GM19240 (cell line): ENCODE data around the gene ETDC.
A peak's percentile ranks its signal among the peaks of the same experiment; 100 is the strongest.
"Not testable (repeated sequence)": the region's sequence is repeated elsewhere in the genome, so short reads cannot be mapped to it uniquely, and the experiment has no call there.

Experiments used
- DNase-seq: peaks from one replicate; pipeline ENCODE4 v3.0.0; 2011; ENCODE audit warnings: low spot score; ENCODE audit not compliant: insufficient read length

The ETDC gene

GRCh38 chrX:135309430-135309923 lies at the start of gene ETDC:
Gene ETDC (plus strand): TSS chrX:135309480. CDS start chrX:135309480, 0 bp downstream.
- DNase-seq: no peak

GRCh38 chrX:135260976-135261375 lies 48.3 kb upstream of the ETDC start:
- not testable (repeated sequence) for DNase-seq

GRCh38 chrX:135263376-135263775 lies 45.9 kb upstream of the ETDC start:
- DNase-seq: not testable (repeated sequence)

GRCh38 chrX:135264206-135264605 lies 45.1 kb upstream of the ETDC start:
- DNase-seq: no peak

- DNase-seq: no peak
These were observed 36.1 kb upstream of the ETDC start for GRCh38 chrX:135273162-135273561.

GRCh38 chrX:135275973-135276372 lies 33.3 kb upstream of the ETDC start:
- no peak for DNase-seq

- no peak for DNase-seq
These were observed 21.9 kb upstream of the ETDC start for GRCh38 chrX:135287266-135287823.

- peak; percentile 11 for DNase-seq
These were observed 13.9 kb upstream of the ETDC start for GRCh38 chrX:135295238-135295943.

- no peak for DNase-seq
These were observed 13.4 kb upstream of the ETDC start for GRCh38 chrX:135295944-135296305.

GRCh38 chrX:135302269-135302873 lies 6.9 kb upstream of the ETDC start:
- DNase-seq: no peak

- no peak for DNase-seq
These were observed 4.5 kb upstream of the ETDC start for GRCh38 chrX:135304741-135305140.

GRCh38 chrX:135307171-135307570 lies 2.1 kb upstream of the ETDC start:
- DNase-seq: no peak

GRCh38 chrX:135308345-135308855 lies 880 bp upstream of the ETDC start:
- DNase-seq: no peak

- no peak for DNase-seq
These were observed 6.6 kb downstream of the ETDC start for GRCh38 chrX:135315864-135316263.

GRCh38 chrX:135324463-135324862 lies 15.2 kb downstream of the ETDC start:
- DNase-seq: no peak

- not testable (repeated sequence) for DNase-seq
These were observed 15.9 kb downstream of the ETDC start for GRCh38 chrX:135325036-135325818.

- no peak for DNase-seq
These were observed 18.0 kb downstream of the ETDC start for GRCh38 chrX:135327299-135327698.

GRCh38 chrX:135328421-135329005 lies 19.2 kb downstream of the ETDC start:
- no peak for DNase-seq

- no peak for DNase-seq
These were observed 21.4 kb downstream of the ETDC start for GRCh38 chrX:135330706-135331105.

GRCh38 chrX:135331525-135331924 lies 22.2 kb downstream of the ETDC start:
- no peak for DNase-seq

- DNase-seq: no peak
These were observed 31.6 kb downstream of the ETDC start for GRCh38 chrX:135340831-135341230.
